ENCODE data around the gene HDAC4. TPM values are rescaled to one million over a fixed set of nuclear protein-coding genes. Genes with fewer than 3 reads are reported as not detected.

The HDAC4 gene
- total RNA-seq, 1 experiment from 2014 or later, result 32.0 TPM

GRCh38 chr2:239157771-239158170 is 243.0 kb downstream of the HDAC4 start:
- Mint-ChIP-seq H3K9me3 (no peaks in the 10 kb centered on the region; a peak in 2 of 5 replicates), H3K36me3 (ENCODE audit: insufficient read depth in 1 of 3, low read depth in 3 of 3) (peaks cover 40 to 54% (median 43%) of the 10 kb centered on the region in 3 experiments; a peak in 6 of 7 replicates), H3K4me3 (no peak overlapping the region), H3K27ac (no peak overlapping the region), H3K27me3 (ENCODE audit: low read depth) (no peaks in the 10 kb centered on the region), H3K4me1 (peaks cover 0 to 8% of the 10 kb centered on the region in 2 experiments; a peak in 3 of 4 replicates)
- Histone ChIP-seq H3T11ph (ENCODE audit: low read length) (no peak overlapping the region), H2BK5ac (ENCODE audit: insufficient read length, low read length) (no peak overlapping the region), H2BK120ac (ENCODE audit: low read depth, low read length, poor library complexity, severe bottlenecking) (no peak overlapping the region), H2AFZ (ENCODE audit: low read length) (no peak overlapping the region), H4K8ac (replicated peaks; ENCODE audit: insufficient read length, low read depth, low read length) (no peak overlapping the region), H3K79me1 (ENCODE audit: insufficient read depth, low read depth, low read length, poor library complexity, severe bottlenecking) (no peaks in the 10 kb centered on the region), H3K79me2 (ENCODE audit: insufficient read depth, low read length) (no peaks in the 10 kb centered on the region), H3K4me2 (ENCODE audit: insufficient read depth, insufficient read length, low read length) (no peak overlapping the region), H3K27me3 (ENCODE audit: insufficient read depth, low read length) (no peaks in the 10 kb centered on the region), H2BK15ac (ENCODE audit: low read depth, low read length) (no peak overlapping the region), H2BK12ac (ENCODE audit: insufficient read length, low read depth, low read length) (no peak overlapping the region), H3K14ac (ENCODE audit: insufficient read depth, low read length) (no peak overlapping the region), H3K23me2 (ENCODE audit: insufficient read length, low read depth, low read length, poor library complexity, severe bottlenecking) (no peaks in the 10 kb centered on the region), H3K23ac (ENCODE audit: insufficient read length, low read depth, low read length) (no peak overlapping the region), H4K20me1 (ENCODE audit: control insufficient read depth, insufficient read depth, insufficient read length) (no peaks in the 10 kb centered on the region), H3K56ac (ENCODE audit: insufficient read length, low read depth, low read length) (no peak overlapping the region), H3K27ac (ENCODE audit: insufficient read length, low read depth, low read length) (no peak overlapping the region), H3K18ac (ENCODE audit: insufficient read length, low read depth, low read length) (no peak overlapping the region), H3K4ac (ENCODE audit: low read depth, low read length) (no peak overlapping the region), H3K4me1 (ENCODE audit: insufficient read depth, low read length) (no peaks in the 10 kb centered on the region), H2BK20ac (ENCODE audit: low read depth, low read length, poor library complexity, severe bottlenecking) (no peak overlapping the region), H4K5ac (ENCODE audit: insufficient read length, low read depth, low read length) (no peak overlapping the region), H3K9me3 (ENCODE audit: control insufficient read depth, low read depth, low read length) (no peaks in the 10 kb centered on the region), H4K91ac (ENCODE audit: insufficient read length, low read depth, low read length) (no peak overlapping the region), H2AK5ac (ENCODE audit: insufficient read length, low read length) (no peak overlapping the region), H3K9ac (ENCODE audit: extremely low read depth, insufficient read length, low read length) (no peak overlapping the region)
- TF ChIP-seq CTCF (conservative IDR thresholded peaks at IDR 0.05), result no peak
- WGBS (ENCODE audit: extremely low coverage, insufficient read length, low lambda C conversion rate), result no CpG with 5 or more reads among the region's 11 CpGs
- peak; percentile 76 for DNase-seq
